SHP77 (cell line): ENCODE data around the gene ADAM17.

Experiments
- DNase-seq, 2 experiments: peaks; one replicate each; lab custom pipeline; 2025; lab: John Stamatoyannopoulos, UW

Gene ADAM17

DNA sequence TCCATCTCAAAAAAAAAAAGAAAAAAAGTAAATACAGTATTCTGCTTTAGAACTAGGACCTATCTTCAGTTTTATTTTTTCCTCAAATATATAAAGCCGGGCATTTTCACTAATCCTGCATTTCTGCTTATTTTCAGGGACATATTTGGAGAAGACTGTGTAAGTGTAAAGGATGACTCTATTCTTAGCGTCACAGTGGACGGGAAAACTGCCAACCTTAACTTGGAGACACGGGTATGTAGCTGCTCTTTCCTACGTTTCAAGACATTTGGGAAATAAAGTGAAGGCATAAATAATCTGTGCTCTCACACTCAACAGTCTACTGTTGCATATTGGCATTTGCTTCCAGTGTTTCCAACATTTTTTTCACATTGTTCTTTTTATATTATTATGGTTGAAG is 84.4 kb downstream of the ADAM17 start:
- no peak for DNase-seq

DNA sequence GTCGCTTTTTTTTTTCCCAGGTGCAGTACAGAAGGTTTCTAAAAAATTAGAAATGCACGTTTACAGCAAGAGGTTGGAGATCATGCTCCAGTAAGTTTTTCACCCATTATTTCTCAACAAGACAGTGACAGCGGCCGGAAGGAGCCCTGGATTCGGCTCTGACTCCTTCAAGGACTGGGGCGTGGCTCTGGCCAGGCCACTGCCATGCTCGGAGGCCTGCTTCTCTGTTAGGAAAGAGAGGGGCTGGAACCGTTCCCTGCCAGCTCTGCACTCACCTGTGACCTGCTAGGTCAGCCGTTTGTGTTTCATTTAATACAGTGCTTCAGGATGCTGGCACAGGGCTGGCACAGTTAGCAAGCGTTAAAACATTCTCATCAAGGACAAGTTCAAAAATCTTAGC is 87.9 kb downstream of the ADAM17 start:
- DNase-seq: no peak

- no peak for DNase-seq
These were observed 89.4 kb downstream of the ADAM17 start for GRCh38 chr2:9466147-9466683.

- no peak for DNase-seq
These were observed 90.5 kb downstream of the ADAM17 start for GRCh38 chr2:9465170-9465569.

DNA sequence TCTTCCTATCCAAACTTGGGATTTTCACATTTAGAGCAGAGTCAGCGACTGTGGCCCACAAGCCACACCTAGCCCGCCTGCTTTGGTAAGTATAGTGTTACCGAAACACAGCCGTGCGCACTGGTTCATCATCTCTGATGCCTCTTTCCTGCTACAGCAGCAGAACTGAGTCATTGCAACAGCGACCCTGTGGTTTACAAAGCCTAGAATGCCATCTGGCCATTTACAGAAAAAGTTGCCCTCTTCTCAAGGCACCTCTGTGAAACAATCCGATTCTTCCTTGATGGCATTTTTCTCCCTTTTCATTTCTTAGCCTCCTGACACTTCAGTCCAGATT is 92.0 kb downstream of the ADAM17 start:
- no peak for DNase-seq

GRCh38 chr2:9462886-9463697 is 92.5 kb downstream of the ADAM17 start:
- peak in 1 of 2 experiments; percentile 30 for DNase-seq

DNA sequence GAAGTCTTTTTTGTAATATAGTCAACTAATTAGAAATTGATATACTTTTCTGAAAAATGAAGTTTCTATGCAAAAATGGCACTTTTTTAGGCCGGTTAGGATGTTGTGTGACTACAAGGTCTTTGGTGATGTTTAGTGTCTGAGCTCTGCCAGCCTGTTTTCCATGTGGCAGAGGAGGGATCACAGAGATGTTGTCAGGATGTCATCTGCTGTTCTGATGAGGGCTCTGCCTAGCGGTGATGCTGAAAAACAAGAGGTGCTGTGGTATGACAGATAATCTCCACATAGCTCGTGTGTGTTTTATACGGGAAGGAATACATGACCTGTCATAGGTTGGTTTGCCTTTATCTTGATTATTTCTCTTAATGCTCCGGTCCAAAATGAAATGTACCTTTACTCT is 93.3 kb downstream of the ADAM17 start:
- peak in 1 of 2 experiments; percentile 3 for DNase-seq

- no peak for DNase-seq
These were observed 94.6 kb downstream of the ADAM17 start for GRCh38 chr2:9461079-9461478.

GRCh38 chr2:9460441-9461017 is 95.1 kb downstream of the ADAM17 start:
- DNase-seq: no peak

DNA sequence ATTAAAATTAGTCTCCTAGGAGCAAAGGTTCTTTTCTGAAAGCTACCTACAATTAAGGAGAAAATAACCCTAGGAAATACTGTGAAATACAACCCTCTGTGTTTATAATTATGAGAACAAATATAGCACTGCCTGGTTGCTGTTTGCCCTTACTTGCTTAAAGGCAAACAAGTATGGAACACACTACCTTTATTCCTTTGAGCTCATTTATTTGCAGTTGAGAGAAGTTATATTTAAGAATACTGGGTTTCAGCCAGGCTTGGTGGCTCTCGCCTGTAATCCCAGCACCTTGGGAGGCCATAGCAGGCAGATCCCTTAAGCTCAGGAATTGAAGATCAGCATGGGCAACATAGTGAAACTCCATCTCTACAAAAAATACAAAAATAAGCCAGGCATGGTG is 104.4 kb downstream of the ADAM17 start:
- no peak for DNase-seq

DNA sequence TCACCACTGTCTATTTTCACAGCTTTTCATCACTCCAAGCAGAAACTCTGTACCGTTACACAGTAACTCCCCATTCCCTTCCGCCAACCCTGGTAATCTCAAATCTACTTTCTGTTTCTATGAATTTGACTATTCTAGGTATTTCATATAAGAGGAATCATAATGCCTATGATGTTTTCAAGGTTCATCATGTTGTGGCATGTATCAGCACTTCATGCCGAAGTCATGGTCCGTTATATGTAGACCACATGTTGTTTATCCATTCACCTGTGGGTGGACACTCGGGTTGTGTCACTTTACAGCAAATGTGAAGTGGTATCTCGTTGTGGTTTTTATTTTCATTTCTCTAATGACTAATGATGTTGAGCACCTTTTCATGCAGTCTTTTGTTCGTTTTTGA is 110.5 kb downstream of the ADAM17 start:
- no peak for DNase-seq

DNA sequence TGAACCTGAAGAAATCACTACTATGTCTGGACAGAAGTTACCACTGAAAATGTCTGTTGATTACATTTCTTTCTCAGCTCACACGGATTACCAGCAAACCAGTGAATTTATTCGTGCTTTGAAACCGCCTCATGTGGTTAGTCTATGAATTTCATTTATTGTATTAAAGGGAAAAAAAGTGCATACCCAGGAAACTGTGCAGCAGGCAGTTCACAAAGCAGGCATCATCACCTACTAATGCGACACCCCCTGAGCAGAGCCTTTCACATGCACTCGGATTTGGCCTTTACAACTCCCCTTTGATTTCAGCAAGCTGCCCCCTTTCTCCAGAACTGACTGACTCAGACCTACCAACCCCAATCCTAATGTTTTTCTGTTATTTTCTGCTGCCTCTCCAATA is 112.1 kb downstream of the ADAM17 start:
- DNase-seq: no peak

GRCh38 chr2:9441556-9441955 is 114.1 kb downstream of the ADAM17 start:
- no peak for DNase-seq

- DNase-seq: no peak
These were observed 115.4 kb downstream of the ADAM17 start for GRCh38 chr2:9440058-9440727.

DNA sequence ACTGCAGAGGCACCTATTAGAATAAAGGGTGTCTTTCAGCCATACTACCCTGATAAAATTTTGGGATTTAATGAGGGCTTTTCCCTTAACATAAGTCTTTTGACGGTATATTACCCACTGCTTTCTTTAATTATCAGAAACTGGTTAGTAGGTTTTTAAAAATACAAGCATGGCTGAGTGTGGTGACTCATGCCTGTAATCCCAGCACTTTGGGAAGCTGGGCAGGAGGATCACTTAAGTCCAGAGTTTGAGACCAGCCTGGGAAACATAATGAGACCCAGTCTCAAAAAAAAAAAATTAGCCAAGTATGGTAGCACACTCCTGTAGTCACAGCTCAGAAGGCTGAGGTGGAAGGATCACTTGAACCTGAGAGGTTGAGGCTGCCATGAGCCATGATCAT is 116.1 kb downstream of the ADAM17 start:
- DNase-seq: no peak
